Neuronal stem cell (in vitro differentiated cells): ENCODE results near the gene MOCS2.

Experiments used
- DNase-seq: peaks from one replicate; pipeline ENCODE4 v3.0.0-alpha.2; 2013; ENCODE audit warnings: low spot score
- H2AFZ ChIP-seq: one replicate; pipeline ENCODE4 v1.6.1; 2013; ENCODE audit warnings: mild to moderate bottlenecking, low read length, inconsistent platforms
- H2AK5ac ChIP-seq: 2 replicates; pipeline ENCODE4 v1.6.1; 2013; ENCODE audit warnings: low read depth, mild to moderate bottlenecking, inconsistent platforms, low read length, moderate library complexity, mixed read lengths
- H2BK120ac ChIP-seq: 2 replicates; pipeline ENCODE4 v1.6.1; 2013; ENCODE audit warnings: low read depth, mild to moderate bottlenecking, inconsistent platforms, low read length, moderate library complexity, mixed read lengths
- H2BK12ac ChIP-seq: one replicate; pipeline ENCODE4 v1.6.1; 2013; ENCODE audit warnings: low read length, inconsistent platforms
- H2BK15ac ChIP-seq: 2 replicates; pipeline ENCODE4 v1.6.1; 2013; ENCODE audit warnings: mild to moderate bottlenecking, low read length, inconsistent platforms, mixed read lengths
- H2BK5ac ChIP-seq: one replicate; pipeline ENCODE4 v1.6.1; 2013; ENCODE audit warnings: inconsistent platforms, mild to moderate bottlenecking, low read length, moderate library complexity
- H3K14ac ChIP-seq: one replicate; pipeline ENCODE4 v1.6.1; 2013; ENCODE audit warnings: low read length, inconsistent platforms
- H3K18ac ChIP-seq: 2 replicates; pipeline ENCODE4 v1.6.1; 2013; ENCODE audit warnings: low read length, inconsistent platforms
- H3K23ac ChIP-seq: 2 replicates; pipeline ENCODE4 v1.6.1; 2013; ENCODE audit warnings: low read depth, mild to moderate bottlenecking, mixed read lengths, low read length, inconsistent platforms; ENCODE audit not compliant: poor library complexity
- H3K27ac ChIP-seq: replicated peaks from 3 replicates; pipeline ENCODE4 v1.5.1; 2013; ENCODE audit warnings: low read length, inconsistent platforms
- H3K27me3 ChIP-seq, 3 experiments: 2 replicates each; pipeline ENCODE4 v1.6.1; 2013; ENCODE audit warnings: low read length in 3 of 3, mild to moderate bottlenecking in 2 of 3, inconsistent platforms in 1 of 3, low read depth in 1 of 3, mixed read lengths in 1 of 3, moderate library complexity in 1 of 3; ENCODE audit not compliant: control insufficient read depth in 3 of 3, insufficient read depth in 3 of 3
- H3K36me3 ChIP-seq, 2 donors: replicated peaks in 1 of 2; 2 replicates each; pipeline ENCODE4 v1.6.1; 2013; ENCODE audit warnings: low read length in 2 of 2; ENCODE audit not compliant: control insufficient read depth in 2 of 2, insufficient read depth in 2 of 2
- H3K4ac ChIP-seq: 2 replicates; pipeline ENCODE4 v1.6.1; 2013; ENCODE audit warnings: inconsistent platforms, mild to moderate bottlenecking, low read length, moderate library complexity
- H3K4me1 ChIP-seq, 2 donors: 1 replicate in 1 of 2; 2 replicates in 1 of 2; pipeline ENCODE4 v1.6.1; 2013; ENCODE audit warnings: low read length in 2 of 2, low read depth in 1 of 2; ENCODE audit not compliant: control insufficient read depth in 2 of 2, insufficient read depth in 1 of 2
- H3K4me2 ChIP-seq: one replicate; pipeline ENCODE4 v1.6.1; 2013; ENCODE audit warnings: mild to moderate bottlenecking, low read length, inconsistent platforms; ENCODE audit not compliant: insufficient read depth, poor library complexity, severe bottlenecking
- H3K4me3 ChIP-seq, 2 donors: 2 replicates each; pipeline ENCODE4 v1.5.1; 2013; ENCODE audit warnings: low read length in 2 of 2, mild to moderate bottlenecking in 2 of 2, inconsistent platforms in 1 of 2, moderate library complexity in 1 of 2
- H3K79me1 ChIP-seq: one replicate; pipeline ENCODE4 v1.6.1; 2013; ENCODE audit warnings: low read depth, mild to moderate bottlenecking, inconsistent platforms, low read length, moderate library complexity
- H3K9ac ChIP-seq: one replicate; pipeline ENCODE4 v1.6.1; 2013; ENCODE audit warnings: mild to moderate bottlenecking, low read depth, low read length, inconsistent platforms; ENCODE audit not compliant: poor library complexity
- H3K9me3 ChIP-seq, 2 donors: replicated peaks in 1 of 2; 2 replicates each; pipeline versions ENCODE3 to v1.6.1; 2013; ENCODE audit warnings: low read length in 2 of 2, mild to moderate bottlenecking in 2 of 2, inconsistent platforms in 1 of 2, low read depth in 1 of 2, mixed read lengths in 1 of 2, moderate library complexity in 1 of 2; ENCODE audit not compliant: control insufficient read depth in 2 of 2, insufficient read depth in 1 of 2
- H4K8ac ChIP-seq: one replicate; pipeline ENCODE4 v1.6.1; 2013; ENCODE audit warnings: low read depth, mild to moderate bottlenecking, inconsistent platforms, low read length, moderate library complexity
- H4K91ac ChIP-seq: one replicate; pipeline ENCODE4 v1.6.1; 2013; ENCODE audit warnings: low read length, low read depth, mild to moderate bottlenecking, inconsistent platforms; ENCODE audit not compliant: poor library complexity
- WGBS, 2 donors: extraction: QIAGEN DNeasy Blood & Tissue Kit; methylation state at CpG; one replicate each; pipeline ENCODE4 v1.1.7; 2013; ENCODE audit warnings: missing lambda C conversion rate in 2 of 2, mixed read lengths in 1 of 2; ENCODE audit not compliant: insufficient read length in 2 of 2, insufficient replicate concordance in 1 of 2; ENCODE audit errors: extremely low coverage in 2 of 2; 5-methylcytosine and 5-hydroxymethylcytosine counted together

Gene MOCS2

GRCh38 chr5:53099546-53099945 lies 10.0 kb downstream of the MOCS2 start:
- WGBS, 2 donors = no CpG with 5 or more reads among the region's 2 CpGs
- Histone ChIP-seq H3K4me3 (no peak overlapping the region), H3K27me3 (no peaks in the 10 kb centered on the region)

DNA sequence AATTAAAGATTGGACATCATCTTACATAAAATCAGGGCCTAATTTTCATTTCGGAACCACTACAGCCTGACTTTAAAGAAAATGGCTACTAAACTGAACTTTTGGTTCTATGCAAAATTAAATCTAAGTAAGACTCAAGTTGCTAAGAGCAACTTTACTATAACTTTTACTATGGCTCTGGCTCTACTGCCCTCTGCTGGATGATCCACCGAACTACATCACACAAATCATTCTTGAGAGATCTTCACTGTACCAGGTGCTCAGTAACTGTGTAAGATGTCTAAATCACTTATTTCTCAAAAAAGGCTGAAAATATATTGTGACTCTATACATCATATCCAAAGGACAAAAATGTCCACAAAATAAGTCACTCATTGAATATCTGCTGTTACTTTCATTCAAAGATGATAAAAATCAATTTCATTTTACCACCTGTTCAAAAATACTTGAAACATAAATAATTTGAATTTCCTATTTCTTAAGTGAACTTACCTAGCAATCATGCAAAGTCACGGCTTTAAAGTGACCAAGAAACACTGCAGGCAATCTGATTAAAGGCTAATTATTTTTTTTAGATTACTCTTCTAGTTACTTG lies 13.5 kb downstream of the MOCS2 start:
- no peak overlapping the region for H4K91ac ChIP-seq
- peaks cover 2 to 45% of the 10 kb centered on the region in 2 donors for H3K36me3 ChIP-seq
- H3K27ac ChIP-seq = no peak overlapping the region
- no peak overlapping the region for H3K14ac ChIP-seq
- no peaks in the 10 kb centered on the region for H3K4me1 ChIP-seq
- no peak overlapping the region for H3K4me3 ChIP-seq
- H3K4me2 ChIP-seq = no peak overlapping the region
- H4K8ac ChIP-seq = no peak overlapping the region
- no peak overlapping the region for H3K4ac ChIP-seq
- peaks cover 0 to 2% of the 10 kb centered on the region in 2 donors for H3K9me3 ChIP-seq
- peak; percentile 46 for DNase-seq
- H2BK5ac ChIP-seq = no peak overlapping the region
- WGBS, 2 donors = no CpG with 5 or more reads among the region's 3 CpGs
- no peak overlapping the region for H2BK15ac ChIP-seq
- H3K18ac ChIP-seq = no peak overlapping the region
- no peak overlapping the region for H3K23ac ChIP-seq
- H2BK12ac ChIP-seq = no peak overlapping the region
- no peak overlapping the region for H2BK120ac ChIP-seq
- no peaks in the 10 kb centered on the region for H3K79me1 ChIP-seq
- no peak overlapping the region for H2AFZ ChIP-seq
- no peak overlapping the region for H2AK5ac ChIP-seq
- no peaks in the 10 kb centered on the region for H3K27me3 ChIP-seq
- H3K9ac ChIP-seq = no peak overlapping the region

More at GRCh38 chr5:53099546-53099945, 10.0 kb downstream of the MOCS2 start:
- Histone ChIP-seq H2BK15ac (no peak overlapping the region), H2BK120ac (no peak overlapping the region), H3K9me3 (peaks cover 0 to 2% of the 10 kb centered on the region in 2 donors), H2AK5ac (no peak overlapping the region), H2AFZ (no peak overlapping the region), H3K4me1 (no peaks in the 10 kb centered on the region), H3K9ac (no peak overlapping the region), H3K27ac (no peak overlapping the region), H3K14ac (no peak overlapping the region), H3K36me3 (peaks cover 2 to 67% of the 10 kb centered on the region in 2 donors), H3K4me2 (no peak overlapping the region), H4K8ac (no peak overlapping the region), H3K23ac (no peak overlapping the region), H4K91ac (no peak overlapping the region), H3K79me1 (no peaks in the 10 kb centered on the region), H2BK12ac (no peak overlapping the region), H3K4ac (no peak overlapping the region), H3K18ac (no peak overlapping the region), H2BK5ac (no peak overlapping the region)
- DNase-seq = no peak

DNA sequence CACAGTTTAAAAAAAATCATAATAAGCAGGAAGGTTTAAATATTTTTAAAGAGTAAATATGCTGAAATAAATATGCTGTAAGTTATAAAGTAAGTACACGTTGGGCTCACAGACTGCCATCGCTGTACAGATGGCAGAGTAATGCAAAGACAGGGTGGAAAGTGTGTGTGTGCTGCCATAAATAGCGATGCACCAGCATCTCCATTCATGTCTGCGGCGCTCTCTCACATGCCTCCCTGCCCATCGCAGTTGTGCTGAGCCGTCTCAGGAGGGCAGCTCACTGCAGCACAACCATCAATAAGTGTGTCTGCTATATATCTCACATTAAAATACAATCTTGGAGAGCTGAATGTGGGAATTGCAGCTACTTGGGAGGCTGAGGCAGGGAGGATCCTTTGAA lies 14.3 kb downstream of the MOCS2 start:
- Histone ChIP-seq H3K14ac (no peak overlapping the region), H3K27ac (no peak overlapping the region), H3K4me2 (no peak overlapping the region), H3K9ac (no peak overlapping the region), H2BK5ac (no peak overlapping the region), H3K79me1 (no peaks in the 10 kb centered on the region), H2AK5ac (no peak overlapping the region), H3K4ac (no peak overlapping the region), H2AFZ (no peak overlapping the region), H2BK15ac (no peak overlapping the region), H3K9me3 (peaks cover 0 to 2% of the 10 kb centered on the region in 2 donors), H3K27me3 (no peaks in the 10 kb centered on the region), H3K4me3 (no peak overlapping the region), H3K36me3 (peaks cover 2 to 37% of the 10 kb centered on the region in 2 donors), H4K8ac (no peak overlapping the region), H2BK12ac (no peak overlapping the region), H3K4me1 (no peaks in the 10 kb centered on the region), H4K91ac (no peak overlapping the region), H3K23ac (no peak overlapping the region), H2BK120ac (no peak overlapping the region), H3K18ac (no peak overlapping the region)
- DNase-seq = no peak
- whole genome bisulfite sequencing, 2 donors = no CpG with 5 or more reads among the region's 7 CpGs

DNA sequence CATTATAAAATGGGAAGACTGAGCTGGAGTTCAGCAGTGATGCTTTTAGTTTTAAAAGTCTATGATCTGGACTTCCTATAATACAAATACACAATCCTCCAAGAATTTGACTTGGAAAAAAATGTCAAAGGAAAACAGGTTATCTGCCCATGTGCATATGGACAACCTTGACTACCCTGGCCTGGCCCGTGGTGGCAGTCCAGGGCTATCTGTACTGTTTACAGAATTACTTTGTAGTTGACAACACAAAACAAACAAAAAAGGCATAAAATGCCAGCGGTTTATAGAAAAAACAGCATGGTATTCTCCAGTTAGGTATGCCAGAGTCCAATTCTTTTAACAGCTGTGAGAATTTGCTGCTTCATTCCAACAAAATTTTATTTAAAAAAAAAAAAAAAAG lies 17.3 kb downstream of the MOCS2 start:
- no peak overlapping the region for H3K4ac ChIP-seq
- H2BK15ac ChIP-seq = no peak overlapping the region
- no peaks in the 10 kb centered on the region for H3K27me3 ChIP-seq
- no peak overlapping the region for H3K9ac ChIP-seq
- no peak overlapping the region for H2BK120ac ChIP-seq
- H4K91ac ChIP-seq = no peak overlapping the region
- no peak overlapping the region for H3K4me2 ChIP-seq
- no peak overlapping the region for H2BK5ac ChIP-seq
- no peaks in the 10 kb centered on the region for H3K4me1 ChIP-seq
- H3K36me3 ChIP-seq = peaks cover 2 to 8% of the 10 kb centered on the region in 2 donors
- no peak overlapping the region for H3K27ac ChIP-seq
- H2BK12ac ChIP-seq = no peak overlapping the region
- no peak overlapping the region for H4K8ac ChIP-seq
- WGBS, 2 donors = no CpG with 5 or more reads among the region's 2 CpGs
- no peak for DNase-seq
- no peak overlapping the region for H2AK5ac ChIP-seq
- no peaks in the 10 kb centered on the region for H3K9me3 ChIP-seq
- no peak overlapping the region for H3K4me3 ChIP-seq
- H2AFZ ChIP-seq = no peak overlapping the region
- no peak overlapping the region for H3K18ac ChIP-seq
- no peak overlapping the region for H3K14ac ChIP-seq
- no peak overlapping the region for H3K23ac ChIP-seq
- no peaks in the 10 kb centered on the region for H3K79me1 ChIP-seq
